ENCODE data around the gene TKT.

GRCh38 chr3:53236112-53236841 is 19.5 kb downstream of the TKT start:
- TF ChIP-seq CTCF (IDR thresholded peaks at IDR 0.05; ENCODE audit: insufficient read depth, low read length) (no peak), REST (IDR thresholded peaks at IDR 0.05; ENCODE audit: insufficient replicate concordance, low read depth) (no peak), POLR2AphosphoS5 (IDR thresholded peaks at IDR 0.05; ENCODE audit: low read depth) (no peak; the same call in 1 of the 2 replicates), GABPA (IDR thresholded peaks at IDR 0.05; ENCODE audit: low read depth) (no peak), SPI1 (IDR thresholded peaks at IDR 0.05; ENCODE audit: borderline replicate concordance, low read depth) (no peak)

Data from HL-60 (cell line).